HepG2 (cell line): Measurements from ENCODE around the gene ATP4B. TPM values are rescaled to one million over a fixed set of nuclear protein-coding genes. Genes with fewer than 3 reads are reported as not detected.

Experiments
- ATAC-seq: fragments of 200-7000 bp; cut with Tn5 transposase; 3 replicates; pipeline ENCODE4 v1.9.1; 2020; ENCODE audit warnings: mild to moderate bottlenecking, moderate library complexity
- BruUV-seq: library from RNA; stranded (reverse); fragments of 400-500 nt; replicated peaks from 2 replicates; lab custom pipeline; 2021; lab: Mats Ljungman, UMichigan
- CTCF ChIA-PET: fragments of 300-600 bp; formaldehyde crosslinking; extraction: SDS; loops from one replicate; lab custom pipeline; 2021; ENCODE audit warnings: low total read pairs, inconsistent platforms, low intra/inter-chr PET ratio; lab: Yijun Ruan, JAX
- POLR2A ChIA-PET: fragments of 350-600 bp; sonication (Branson Sonifier 250); formaldehyde crosslinking; loops from one replicate; lab custom pipeline; 2020; ENCODE audit warnings: antibody characterized with exemption, inconsistent platforms; lab: Yijun Ruan, JAX
- DNase-seq: peaks from one replicate; pipeline ENCODE4 v3.0.0-alpha.2; 2015; ENCODE audit warnings: low spot score
- FAIRE-seq: peaks from 3 replicates; lab custom pipeline; 2011; peaks lifted over from hg19 to GRCh38; lab: Jason Lieb, UNC
- H2AFZ ChIP-seq: one replicate; pipeline ENCODE4 v1.6.1; 2011; ENCODE audit warnings: low read length, inconsistent platforms
- H3K27ac ChIP-seq: fragments of 300-600 bp; 3 replicates; pipeline ENCODE4 v1.8.0; 2011; ENCODE audit warnings: mixed run types, mild to moderate bottlenecking, mixed read lengths, low read length, inconsistent platforms; ENCODE audit not compliant: insufficient read depth; ENCODE audit errors: extremely low read length
- H3K27me3 ChIP-seq, 2 experiments: fragments of 200-600 bp in 1 of 2; 2 replicates in 1 of 2; 3 replicates in 1 of 2; pipeline versions ENCODE4 v1.6.0 to v1.8.0; 2011; ENCODE audit warnings: low read length in 2 of 2, mild to moderate bottlenecking in 2 of 2, moderate library complexity in 2 of 2, inconsistent platforms in 1 of 2; ENCODE audit not compliant: insufficient read depth in 2 of 2, control insufficient read depth in 1 of 2
- H3K36me3 ChIP-seq, 2 experiments: fragments of 200-600 bp in 1 of 2; replicated peaks in 1 of 2; 2 replicates in 1 of 2; 3 replicates in 1 of 2; pipeline versions ENCODE4 v1.5.1 to v1.8.0; 2011; ENCODE audit warnings: low read length in 2 of 2, inconsistent platforms in 1 of 2; ENCODE audit not compliant: insufficient read depth in 2 of 2, control insufficient read depth in 1 of 2
- H3K4me1 ChIP-seq: 2 replicates; pipeline ENCODE4 v1.5.1; 2012; ENCODE audit warnings: low read length, inconsistent platforms; ENCODE audit not compliant: insufficient read depth
- H3K4me2 ChIP-seq: 2 replicates; pipeline ENCODE4 v1.6.0; 2011; ENCODE audit warnings: low read depth, low read length, inconsistent platforms
- H3K4me3 ChIP-seq, 3 experiments: fragments of 200-600 bp in 1 of 3; sonication (generic), shearing (Covaris generic) in 1 of 3; replicated peaks in 1 of 3; 2 replicates each; pipeline ENCODE4 v1.5.1; 2011 to 2016; ENCODE audit warnings: low read length in 3 of 3, inconsistent platforms in 2 of 3, low read depth in 2 of 3, mild to moderate bottlenecking in 2 of 3, control low read depth in 1 of 3, mixed read lengths in 1 of 3; ENCODE audit not compliant: insufficient read depth in 1 of 3
- H3K79me2 ChIP-seq: one replicate; pipeline ENCODE4 v1.6.1; 2011; ENCODE audit warnings: low read length, inconsistent platforms; ENCODE audit not compliant: insufficient read depth
- H3K9ac ChIP-seq: 2 replicates; pipeline ENCODE4 v1.6.0; 2011; ENCODE audit warnings: mild to moderate bottlenecking, low read depth, low read length, inconsistent platforms; ENCODE audit not compliant: insufficient read depth
- H3K9me3 ChIP-seq: 2 replicates; pipeline ENCODE4 v1.5.1; 2012; ENCODE audit warnings: mild to moderate bottlenecking, low read length
- H4K20me1 ChIP-seq: 2 replicates; pipeline ENCODE4 v1.6.0; 2011; ENCODE audit warnings: inconsistent platforms, mild to moderate bottlenecking, low read length, moderate library complexity; ENCODE audit not compliant: insufficient read depth
- CEBPB ChIP-seq: IDR thresholded peaks from 2 replicates; pipeline ENCODE4 v1.6.1; 2011; ENCODE audit warnings: low read depth, low read length, improper control_type of control experiment, borderline replicate concordance
- MAFF ChIP-seq: IDR thresholded peaks from 2 replicates; pipeline ENCODE4 v1.6.1; 2011; ENCODE audit warnings: low read depth, low read length, improper control_type of control experiment
- MAFK ChIP-seq, 2 experiments: IDR thresholded peaks in 1 of 2; conservative IDR thresholded peaks in 1 of 2; 2 replicates each; pipeline ENCODE4 v1.6.1; 2011; ENCODE audit warnings: improper control_type of control experiment in 2 of 2, low read length in 2 of 2
- ZNF800 ChIP-seq: sonication (generic); formaldehyde crosslinking; IDR thresholded peaks from 2 replicates; pipeline ENCODE4 v1.4.0; 2020; ENCODE audit warnings: missing genetic modification reagents
- WGBS: methylation state at CpG from one replicate; pipeline ENCODE4 v1.1.6; 2017; ENCODE audit warnings: low lambda C conversion rate; 5-methylcytosine and 5-hydroxymethylcytosine counted together
- in situ Hi-C: cut with HindIII; loops from 2 replicates; pipeline ENCODE4 v1.10.0; 2017; ENCODE audit warnings: low pct_unique_long_range_greater_than_20kb; ENCODE audit not compliant: extremely low pct_ligation_motif_present
- intact Hi-C: fragments of 100-400 bp; cut with micrococcal nuclease; formaldehyde crosslinking; loops from one replicate; pipeline ENCODE4 v1.10.0; 2022; ENCODE audit not compliant: unreplicated experiment
- polyA plus RNA-seq, 8 experiments: library from polyadenylated mRNA; depleted of rRNA in 3 of 8; stranded (reverse) in 7 of 8; unstranded in 1 of 8; fragments of >200 nt; fragmentation: Illumina TruSeq in 4 of 8; extraction: Trizol in 4 of 8; gene quantifications; 2 replicates each; pipeline versions ENCODE4 v1.2.1 to v1.2.3, GENCODE V29; 2011 to 2016; ENCODE audit warnings: low read depth in 4 of 8, missing spikeins in 1 of 8, mixed read lengths in 1 of 8; ENCODE audit not compliant: insufficient read depth in 1 of 8
- total RNA-seq, 5 experiments: library from RNA; depleted of rRNA; stranded (reverse); fragments of >200 nt; fragmentation: Illumina TruSeq; extraction: Trizol; gene quantifications; 2 replicates each; pipeline ENCODE4 v1.2.3, GENCODE V29; 2016; ENCODE audit warnings: low read depth in 1 of 5

Gene ATP4B
- total and polyA plus RNA-seq, 2 of the 13 experiments (the other 11 are each of a cell fraction or from before 2014, with no cell fraction given): not detected

DNA sequence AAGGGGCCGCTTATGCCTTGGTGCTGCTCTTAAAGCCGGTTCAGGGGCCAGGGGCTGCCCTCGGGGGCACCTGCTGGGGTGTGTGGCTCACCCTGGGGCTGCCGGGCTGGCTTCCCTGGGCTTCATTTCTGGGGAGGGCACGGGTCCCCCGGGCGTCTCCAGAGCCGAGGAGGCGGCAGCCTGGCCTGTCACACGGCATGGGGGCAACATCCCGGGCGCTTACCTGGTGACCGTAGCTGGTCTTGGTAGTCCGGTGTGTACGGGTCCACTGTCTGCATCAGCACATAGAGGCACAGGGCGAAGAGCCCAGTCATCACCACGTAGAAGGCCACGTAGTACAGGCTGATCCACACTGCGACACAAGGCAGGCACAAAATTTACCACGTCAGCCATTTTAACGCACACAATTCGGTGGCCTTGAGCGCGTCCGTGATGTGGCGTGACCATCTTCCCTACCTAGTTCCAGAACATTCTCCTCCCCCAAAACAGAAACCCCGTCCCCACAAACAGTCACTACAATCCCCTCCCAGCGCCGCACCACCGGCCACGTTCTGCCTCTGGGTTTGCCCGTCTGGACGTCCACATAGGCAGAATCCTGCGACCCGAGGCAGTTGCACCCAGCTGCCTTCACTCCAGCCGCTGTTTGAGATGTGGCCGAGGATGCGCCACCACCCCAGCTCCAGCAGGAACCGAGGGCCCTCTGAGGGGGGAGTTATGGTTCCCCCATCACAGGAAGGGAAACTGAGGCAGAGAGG is 3.2 kb downstream of the ATP4B start:
- H3K9ac ChIP-seq: no peak overlapping the region

More for the DNA sequence above, 3.2 kb downstream of the ATP4B start:
- Histone ChIP-seq H3K4me2 (no peak overlapping the region), H3K27ac (no peak overlapping the region), H3K36me3 (no peaks in the 10 kb centered on the region), H4K20me1 (no peaks in the 10 kb centered on the region), H3K4me3 (no peak overlapping the region), H3K4me1 (peaks cover 6% of the 10 kb centered on the region; the same call in 1 of the 2 replicates), H3K9me3 (no peaks in the 10 kb centered on the region)
- ChIA-PET POLR2A (no interaction called here), CTCF (no interaction called here)
- in situ Hi-C loops: no loop called here
- BruUV-seq: no TSS peak
- 73% methylated on average over 25 of the region's 39 CpGs for WGBS
- TF ChIP-seq MAFK (conservative IDR thresholded peaks at IDR 0.05 in 1 of 2, IDR thresholded peaks at IDR 0.05 in 1 of 2; ENCODE audit: low read length in 2 of 2) (peak in 1 of 2 experiments; percentile 48; a peak in 2 of 4 replicates), CEBPB (no peak), MAFF (0 out of 2 replicates have a peak, but pooled peaks have one; percentile 14), ZNF800 (CRISPR knock-in tag) (no peak)
- TF ChIP-seq, all 625 proteins: peak for 2
- Histone ChIP-seq H2AFZ (no peak overlapping the region), H3K27me3 (peaks cover 0 to 20% of the 10 kb centered on the region in 2 experiments; a peak in 3 of 5 replicates), H3K79me2 (no peaks in the 10 kb centered on the region)
- FAIRE-seq (no peak), DNase-seq (no peak), ATAC-seq (no peak)
- intact Hi-C loops: no loop called here
